Measurements from ENCODE around the gene XK.
"Not testable (repeated sequence)": the region's sequence is repeated elsewhere in the genome, so short reads cannot be mapped to it uniquely, and the experiment has no call there.

The XK gene

DNA sequence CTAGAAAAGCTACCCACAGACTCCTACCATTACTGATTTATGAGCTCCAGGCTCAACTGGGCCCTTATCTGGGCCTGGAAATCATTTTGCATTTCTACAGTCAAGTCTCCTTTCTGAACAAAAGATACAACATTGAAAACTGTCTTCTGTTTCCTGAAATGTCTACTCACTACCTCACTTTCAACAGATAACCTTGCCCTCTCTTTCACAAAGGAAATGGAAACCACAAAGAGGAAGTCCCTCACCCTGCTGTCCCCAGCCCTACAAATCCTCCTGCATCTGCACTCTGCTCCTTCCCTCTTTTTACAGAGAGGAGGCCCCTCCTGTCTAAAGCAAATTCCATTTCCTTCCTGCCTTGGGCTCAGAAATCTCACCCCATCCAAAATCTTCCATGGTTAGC lies 69.4 kb downstream of the XK start:
- DNase-seq (ENCODE audit: low spot score), result peak; percentile 60

DNA sequence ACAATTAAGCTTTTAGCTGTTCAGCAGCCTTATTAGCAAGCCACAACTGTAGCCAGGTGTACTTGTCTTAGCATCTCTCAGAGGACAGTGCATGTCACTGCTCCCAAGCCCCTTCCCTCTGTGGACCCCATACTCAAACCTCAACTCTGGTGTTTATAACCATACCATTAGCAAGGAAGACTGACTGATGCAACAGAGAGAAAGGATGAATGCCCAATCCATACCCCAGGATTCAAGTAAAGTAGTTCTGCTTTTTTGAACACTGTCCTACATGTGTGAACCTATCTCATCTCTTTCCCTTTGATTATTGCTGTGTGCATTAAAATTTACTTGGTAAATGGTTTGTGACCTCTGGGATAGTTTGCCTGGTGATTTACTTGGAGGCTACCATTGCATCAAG lies 71.5 kb downstream of the XK start:
- DNase-seq (ENCODE audit: low spot score), result no peak

- no peak for DNase-seq (ENCODE audit: low spot score)
These were observed 73.8 kb downstream of the XK start for GRCh38 chrX:37759351-37759750.

GRCh38 chrX:37759878-37760418 lies 74.4 kb downstream of the XK start:
- DNase-seq (ENCODE audit: low spot score), result no peak

DNA sequence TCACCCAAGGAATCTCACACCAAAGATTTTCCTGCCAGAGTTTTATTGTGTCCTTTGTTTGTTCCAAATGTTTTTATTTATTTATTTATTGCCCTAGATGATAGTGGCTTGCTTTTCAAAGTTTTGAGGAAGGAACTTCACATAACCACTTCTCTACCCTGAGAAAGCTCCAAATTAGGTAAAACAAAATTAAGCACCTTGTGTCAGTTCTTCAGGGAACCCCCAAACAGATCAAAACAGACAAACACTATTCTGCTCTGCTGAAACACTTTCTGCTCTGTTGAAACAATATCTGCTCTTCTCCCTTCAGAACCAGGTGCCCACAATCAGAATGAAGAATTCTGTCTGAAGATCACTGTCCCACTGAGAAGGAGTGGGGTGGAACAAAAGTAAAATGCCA lies 77.8 kb downstream of the XK start:
- DNase-seq (ENCODE audit: low spot score), result no peak

DNA sequence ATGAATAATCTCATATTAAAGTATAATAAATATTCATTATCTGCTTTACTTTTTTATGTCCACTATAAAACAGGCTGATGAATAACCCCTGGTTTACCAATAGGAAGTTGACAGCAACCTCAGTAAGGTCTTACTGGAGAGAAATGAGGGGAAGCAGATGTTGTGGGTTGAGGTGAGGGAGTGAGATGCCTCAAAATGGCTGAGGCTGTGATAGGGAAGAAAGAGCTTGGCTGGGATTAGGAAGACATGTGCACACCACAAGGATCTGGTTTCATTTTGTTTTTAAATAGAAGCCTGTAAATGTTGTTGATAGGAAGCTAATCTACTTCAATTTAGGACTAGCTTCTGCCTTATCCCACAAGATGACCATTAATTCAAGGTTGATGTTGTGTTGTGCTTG lies 79.9 kb downstream of the XK start:
- no peak for DNase-seq (ENCODE audit: low spot score)

- DNase-seq (ENCODE audit: low spot score), result no peak
These were observed 81.8 kb downstream of the XK start for GRCh38 chrX:37767430-37767829.

- not testable (repeated sequence) for DNase-seq (ENCODE audit: low spot score)
These were observed 83.3 kb downstream of the XK start for GRCh38 chrX:37768866-37769265.

DNA sequence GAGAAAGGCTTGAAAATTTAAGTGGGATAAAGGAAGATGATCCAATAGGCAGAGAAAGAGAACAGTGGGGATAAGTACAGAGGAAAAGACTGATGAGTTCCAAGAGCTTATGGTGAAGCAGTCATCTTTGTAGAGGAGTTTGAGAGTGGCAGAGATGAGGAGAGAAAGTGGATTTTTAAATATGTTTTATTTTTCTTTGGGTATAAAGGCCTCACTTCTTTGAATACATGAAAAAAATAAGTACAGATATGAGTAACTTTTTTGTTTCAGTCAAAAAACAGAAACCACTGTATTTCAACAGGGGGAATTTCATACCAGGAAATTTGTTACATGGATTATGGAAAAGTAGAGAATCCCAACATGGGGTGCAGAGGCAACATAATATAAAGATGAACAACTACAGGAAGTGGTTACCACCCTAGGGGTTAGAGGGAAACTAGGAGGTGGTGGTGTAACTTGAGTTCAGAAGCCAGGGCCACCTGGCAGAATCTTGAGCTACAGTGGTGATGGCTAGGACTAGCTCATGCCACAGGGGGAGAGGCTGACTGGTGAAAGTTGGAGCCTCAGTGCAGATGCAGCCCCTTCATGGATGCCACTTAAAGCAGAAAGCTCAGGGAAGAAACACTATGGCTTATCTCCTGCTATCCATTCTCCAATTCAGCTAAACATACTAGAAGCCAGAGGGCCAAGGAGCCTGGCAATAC lies 90.8 kb downstream of the XK start:
- no peak for DNase-seq (ENCODE audit: low spot score)

DNA sequence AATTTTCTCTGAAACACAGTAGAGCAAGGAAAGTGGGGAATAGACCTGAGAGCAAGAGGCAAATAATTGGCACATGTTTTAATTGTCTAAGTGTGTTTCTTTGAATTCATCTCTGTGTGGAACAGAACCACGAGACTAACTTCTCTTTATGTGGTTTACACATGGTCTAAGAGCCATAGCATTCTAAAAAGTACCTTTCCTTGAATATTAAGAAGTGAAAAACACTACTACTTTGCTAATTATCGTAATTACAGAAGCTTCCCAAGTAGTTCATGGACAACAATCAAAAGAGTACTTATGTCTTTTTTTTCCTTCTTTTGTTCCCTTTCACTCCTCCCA lies 91.4 kb downstream of the XK start:
- no peak for DNase-seq (ENCODE audit: low spot score)

DNA sequence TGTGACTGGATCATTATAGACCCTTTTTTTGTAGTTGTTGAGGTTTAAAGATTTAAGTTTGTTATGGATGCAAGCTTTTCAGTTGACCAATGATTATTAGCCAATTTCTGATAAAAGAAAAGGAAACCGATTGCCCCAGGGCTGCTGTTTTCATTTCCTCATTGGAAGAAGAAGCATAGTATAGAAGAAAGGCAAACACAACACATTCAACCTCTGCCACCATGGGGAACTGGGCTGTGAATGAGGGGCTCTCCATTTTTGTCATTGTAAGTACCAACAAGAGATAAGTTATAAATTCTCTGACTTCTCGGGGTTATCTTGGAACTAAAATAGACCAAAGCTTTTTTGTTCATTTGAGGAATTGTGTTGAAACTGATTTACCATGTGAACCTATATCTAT lies 94.3 kb downstream of the XK start, which contains the start of gene CYBB:
Gene CYBB (plus strand): TSS at position 203 of the 400 bp plus-strand sequence. CDS start 19 bp downstream, at position 222.
- no peak for DNase-seq (ENCODE audit: low spot score)

- DNase-seq (ENCODE audit: low spot score), result no peak
These were observed 95.5 kb downstream of the XK start for GRCh38 chrX:37781081-37781480.
